PC-9 (cell line): ENCODE results near the gene ICE2.

ENCODE experiments used
- EZH2 ChIP-seq: fragments of 200-600 bp; sonication (generic); IDR thresholded peaks from 2 replicates; pipeline ENCODE4 v1.8.0; 2017; ENCODE audit warnings: antibody characterized with exemption, low read depth
- TF ChIP-seq, protein P1 (sequence below): fragments of 200-600 bp; sonication (generic); conservative IDR thresholded peaks from 2 replicates; pipeline ENCODE4 v1.6.1; 2017; ENCODE audit warnings: mixed run types, antibody characterized with exemption, mild to moderate bottlenecking, moderate library complexity

DNA sequence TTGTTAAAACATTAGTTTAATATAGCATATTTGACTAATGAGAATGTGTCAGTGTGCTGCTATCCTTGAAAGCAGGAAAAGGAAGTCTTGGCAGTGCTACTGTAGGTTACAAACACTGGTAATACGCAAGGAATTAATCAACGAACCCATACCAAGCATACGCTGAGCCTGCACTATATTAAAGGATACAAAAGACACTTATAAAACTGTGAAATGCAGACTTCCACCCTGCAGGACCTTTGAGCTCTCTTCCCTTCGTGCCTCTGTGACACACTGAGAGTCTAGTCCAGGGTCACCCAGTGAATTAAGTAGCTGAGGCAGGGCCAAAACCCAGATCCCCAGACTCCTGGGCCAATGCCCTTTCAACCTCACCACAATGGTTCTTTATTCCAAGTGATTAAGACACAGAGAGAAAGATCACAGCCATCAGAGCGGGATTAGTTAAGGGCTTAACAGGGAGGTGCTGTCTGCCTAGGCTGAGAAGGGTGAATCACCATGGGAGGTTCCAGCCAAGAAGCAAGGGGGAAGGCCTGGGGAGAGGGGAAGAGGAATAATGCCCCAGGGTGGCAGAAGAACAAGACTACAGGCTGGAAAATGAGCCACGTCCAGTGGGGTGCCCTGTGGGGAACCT, 88.0 kb downstream of the ICE2 start:
- TF ChIP-seq, protein P1, sequence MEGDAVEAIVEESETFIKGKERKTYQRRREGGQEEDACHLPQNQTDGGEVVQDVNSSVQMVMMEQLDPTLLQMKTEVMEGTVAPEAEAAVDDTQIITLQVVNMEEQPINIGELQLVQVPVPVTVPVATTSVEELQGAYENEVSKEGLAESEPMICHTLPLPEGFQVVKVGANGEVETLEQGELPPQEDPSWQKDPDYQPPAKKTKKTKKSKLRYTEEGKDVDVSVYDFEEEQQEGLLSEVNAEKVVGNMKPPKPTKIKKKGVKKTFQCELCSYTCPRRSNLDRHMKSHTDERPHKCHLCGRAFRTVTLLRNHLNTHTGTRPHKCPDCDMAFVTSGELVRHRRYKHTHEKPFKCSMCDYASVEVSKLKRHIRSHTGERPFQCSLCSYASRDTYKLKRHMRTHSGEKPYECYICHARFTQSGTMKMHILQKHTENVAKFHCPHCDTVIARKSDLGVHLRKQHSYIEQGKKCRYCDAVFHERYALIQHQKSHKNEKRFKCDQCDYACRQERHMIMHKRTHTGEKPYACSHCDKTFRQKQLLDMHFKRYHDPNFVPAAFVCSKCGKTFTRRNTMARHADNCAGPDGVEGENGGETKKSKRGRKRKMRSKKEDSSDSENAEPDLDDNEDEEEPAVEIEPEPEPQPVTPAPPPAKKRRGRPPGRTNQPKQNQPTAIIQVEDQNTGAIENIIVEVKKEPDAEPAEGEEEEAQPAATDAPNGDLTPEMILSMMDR: no peak
- no peak for TF ChIP-seq EZH2
